HG03175 (cell line): ENCODE data around the gene MYBL2.
"Not testable (repeated sequence)": the region's sequence is repeated elsewhere in the genome, so short reads cannot be mapped to it uniquely, and the experiment has no call there.

Source experiments
- ATAC-seq: cut with Tn5 transposase; IDR thresholded peaks from one replicate; pipeline ENCODE4 v1.9.1; 2021; ENCODE audit warnings: mild to moderate bottlenecking, moderate library complexity; ENCODE audit not compliant: unreplicated experiment

MYBL2 gene

GRCh38 chr20:43666376-43667328 lies at the start of gene MYBL2:
MYBL2 (plus strand) TSS chr20:43667114; CDS start chr20:43667284, 170 bp downstream.
- peak; percentile 85 for ATAC-seq

- no peak for ATAC-seq
Measured at GRCh38 chr20:43631598-43631997, 35.3 kb upstream of the MYBL2 start.

DNA sequence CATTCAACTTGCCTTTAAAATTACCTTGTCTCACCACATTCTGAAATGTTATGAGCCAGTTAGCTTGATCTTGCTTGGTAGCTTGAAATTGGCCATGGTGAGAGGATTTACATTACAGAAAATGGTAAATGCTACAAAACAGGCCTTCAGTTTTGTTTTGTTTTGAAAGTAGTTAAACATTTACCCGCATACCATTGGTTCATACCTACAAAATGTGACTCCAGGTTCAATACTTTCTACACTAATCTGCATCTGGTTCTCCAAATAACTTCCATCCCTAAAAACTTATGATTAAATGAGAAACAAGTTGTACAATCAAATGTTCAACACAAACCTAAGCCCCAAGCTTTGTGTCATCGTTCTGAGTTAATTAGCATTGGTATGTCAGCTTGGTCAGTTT lies 30.5 kb upstream of the MYBL2 start:
- ATAC-seq = no peak

DNA sequence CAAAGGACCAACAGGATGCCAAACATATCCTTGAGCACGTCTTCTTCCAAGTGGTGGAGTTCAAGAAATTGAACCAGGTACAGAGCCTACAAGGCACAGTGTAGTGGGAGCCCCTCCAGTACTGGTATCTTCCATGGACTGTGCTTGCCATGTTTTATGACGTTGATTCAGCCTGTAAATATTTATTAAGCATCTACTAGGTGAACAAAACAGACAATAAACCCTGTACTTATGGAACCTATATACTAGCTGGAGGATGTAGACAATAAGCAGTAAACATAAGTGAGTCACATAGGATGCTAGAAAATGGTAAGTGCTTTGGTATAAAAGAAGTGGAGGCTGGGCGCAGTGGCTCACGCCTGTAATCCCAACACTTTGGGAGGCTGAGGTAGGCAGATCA lies 24.4 kb upstream of the MYBL2 start:
- ATAC-seq = no peak

GRCh38 chr20:43650997-43651525 lies 15.9 kb upstream of the MYBL2 start:
- ATAC-seq = no peak

DNA sequence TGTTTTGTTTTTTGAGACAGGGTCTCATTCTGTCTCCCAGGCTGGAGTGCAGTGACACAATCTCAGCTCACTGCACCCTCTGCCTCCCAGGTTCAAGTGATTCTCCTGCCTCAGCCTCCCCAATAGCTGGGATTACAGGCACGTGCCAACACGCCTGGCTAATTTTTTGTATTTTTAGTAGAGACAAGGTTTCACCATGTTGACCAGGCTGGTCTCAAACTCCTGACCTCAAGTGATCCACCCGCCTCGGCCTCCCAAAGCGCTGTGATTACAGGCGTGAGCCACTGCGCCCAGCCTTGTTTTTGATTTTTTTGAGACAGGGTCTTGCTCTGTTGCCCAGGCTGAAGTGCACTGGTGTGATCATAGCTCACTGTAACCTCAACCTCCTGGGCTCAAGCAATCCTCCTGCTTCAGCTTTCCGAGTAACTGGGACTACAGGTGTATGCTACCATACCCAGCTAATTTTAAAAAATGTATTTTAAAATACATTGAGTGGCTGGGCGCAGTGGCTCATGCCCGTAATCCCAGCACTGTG lies 15.2 kb upstream of the MYBL2 start:
- not testable (repeated sequence) for ATAC-seq

GRCh38 chr20:43653966-43654365 lies 12.9 kb upstream of the MYBL2 start:
- no peak for ATAC-seq

- not testable (repeated sequence) for ATAC-seq
Measured at GRCh38 chr20:43655176-43655575, 11.7 kb upstream of the MYBL2 start.

- no peak for ATAC-seq
Measured at GRCh38 chr20:43655937-43656336, 11.0 kb upstream of the MYBL2 start.

GRCh38 chr20:43658069-43658722 lies 8.7 kb upstream of the MYBL2 start:
- ATAC-seq = peak; percentile 4

DNA sequence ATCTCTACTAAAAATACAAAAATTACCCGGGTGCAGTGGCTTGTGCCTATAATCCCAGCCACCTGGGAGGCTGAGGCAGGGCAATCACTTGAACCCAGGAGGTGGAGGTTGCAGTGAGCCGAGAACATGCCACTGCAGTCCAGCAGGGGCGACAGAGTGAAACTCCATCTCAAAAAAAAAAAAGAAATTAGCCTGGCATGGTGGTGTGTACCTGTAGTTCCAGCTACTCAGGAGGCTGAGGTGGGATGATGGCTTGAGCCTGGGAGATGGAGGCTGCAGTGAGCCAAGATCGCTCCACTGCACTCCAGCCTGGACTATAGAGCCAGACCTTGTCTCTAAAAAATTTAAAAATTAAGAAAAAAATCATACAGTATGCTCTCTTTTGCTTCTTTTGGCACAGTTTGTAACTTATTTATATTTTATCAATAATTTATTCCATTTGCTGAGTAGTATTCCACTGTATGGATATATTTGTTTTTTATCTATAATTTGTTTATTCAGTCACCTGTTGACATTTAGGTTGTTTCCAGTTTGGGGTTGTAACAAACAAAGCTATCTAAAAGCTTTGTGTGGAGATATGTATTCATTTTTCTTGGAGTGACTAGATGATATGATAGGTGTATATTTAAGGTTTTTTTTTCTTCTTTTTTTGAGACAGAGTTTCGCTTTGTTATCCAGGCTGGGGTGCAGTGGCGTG lies 8.0 kb upstream of the MYBL2 start:
- ATAC-seq = no peak

GRCh38 chr20:43662943-43663655 lies 3.8 kb upstream of the MYBL2 start:
- ATAC-seq = no peak

DNA sequence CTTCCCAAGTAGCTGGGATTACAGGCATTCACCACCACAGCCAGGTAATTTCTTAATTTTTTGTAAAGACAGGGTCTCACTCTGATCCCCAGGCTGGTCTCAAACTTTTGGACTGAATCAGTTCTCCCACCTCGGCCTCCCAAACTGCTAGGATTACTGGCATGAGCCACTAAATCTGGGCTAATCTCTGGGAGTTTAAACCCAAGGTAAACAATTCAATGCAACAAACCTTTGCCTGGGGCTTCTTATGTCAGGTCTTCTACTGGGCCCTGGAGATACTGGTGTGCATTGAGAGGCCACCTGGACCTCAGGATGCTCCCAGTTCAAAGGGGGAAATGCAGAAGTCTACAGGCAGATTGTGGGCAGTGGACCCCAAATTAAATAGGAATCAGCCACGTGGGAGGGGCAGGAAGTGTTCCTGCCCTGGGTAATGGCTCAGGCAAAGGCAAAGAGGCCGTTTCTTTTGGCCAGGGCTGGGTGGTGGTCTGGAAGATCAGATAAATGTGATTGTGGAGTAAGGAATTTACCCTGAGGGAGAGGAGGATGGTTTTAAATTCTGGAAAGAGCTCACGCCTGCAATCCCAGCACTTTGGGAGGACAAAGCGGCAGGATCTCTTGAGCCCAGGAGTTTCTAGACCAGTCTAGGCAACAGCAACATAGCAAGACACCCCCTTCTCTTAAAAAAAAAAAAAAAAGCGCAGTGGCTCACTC lies 1.3 kb upstream of the MYBL2 start:
- ATAC-seq = no peak

DNA sequence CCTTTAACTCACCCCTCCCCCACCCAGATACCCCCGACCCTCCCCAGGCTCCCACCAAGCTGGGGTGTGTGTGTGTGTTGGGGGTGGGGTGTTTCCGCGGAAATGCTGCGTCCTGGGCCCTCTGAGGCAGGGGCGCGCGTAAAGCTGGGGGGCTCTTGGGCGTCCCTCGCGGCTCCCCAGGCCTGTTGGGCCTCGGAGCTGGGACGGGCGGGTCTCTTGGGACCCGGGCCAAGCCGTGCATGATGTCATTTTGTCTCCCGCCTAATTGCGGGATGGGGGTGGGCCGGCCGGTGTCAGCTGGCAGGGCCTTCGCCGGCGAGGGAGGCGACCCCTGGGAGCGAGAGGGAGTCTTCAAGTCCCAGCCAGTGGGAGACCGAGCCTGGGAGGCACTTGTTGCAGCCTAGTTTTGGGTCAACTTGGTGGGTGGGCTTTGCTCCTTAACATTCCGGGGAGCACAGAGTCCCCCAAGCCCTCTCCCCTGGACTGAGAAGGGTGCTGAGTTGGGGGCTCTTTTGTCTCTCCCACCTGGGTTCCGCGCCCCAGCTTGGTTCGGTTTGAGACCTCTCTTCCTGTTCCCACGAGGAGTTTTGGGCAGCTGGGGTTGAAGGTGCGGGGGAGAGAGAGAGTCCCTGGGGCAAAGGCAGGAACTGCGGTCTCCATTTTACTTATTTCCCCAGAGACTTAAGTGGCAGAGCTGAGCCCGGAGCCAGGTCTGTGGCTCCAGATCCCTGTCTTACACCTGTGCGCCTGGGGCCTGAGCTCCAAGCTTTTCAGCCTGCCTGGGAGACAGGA lies 623 bp downstream of the MYBL2 start:
- peak; percentile 22 for ATAC-seq

- ATAC-seq = no peak
Measured at GRCh38 chr20:43669332-43669731, 2.4 kb downstream of the MYBL2 start.

GRCh38 chr20:43670423-43670822 lies 3.5 kb downstream of the MYBL2 start:
- ATAC-seq = no peak

DNA sequence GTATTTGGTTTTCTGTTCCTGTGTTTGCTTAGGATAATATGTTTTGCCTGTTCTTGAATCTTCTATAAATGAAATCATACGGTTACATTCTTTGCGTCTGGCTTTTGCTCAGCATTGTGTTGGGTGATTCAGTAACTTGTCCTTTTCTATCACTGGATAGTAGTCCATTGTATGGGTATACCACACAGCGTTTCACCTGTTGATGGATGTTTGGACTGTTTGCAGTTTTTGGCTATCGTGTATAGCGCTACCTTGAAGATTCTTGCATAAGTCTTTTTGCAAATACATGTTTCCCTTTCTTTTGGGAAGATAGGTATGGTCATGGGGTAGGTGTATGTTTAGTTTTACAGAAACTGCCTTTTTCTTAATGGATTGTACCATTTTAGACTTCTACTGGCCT lies 9.5 kb downstream of the MYBL2 start:
- no peak for ATAC-seq

GRCh38 chr20:43680981-43681380 lies 14.1 kb downstream of the MYBL2 start:
- ATAC-seq = no peak

- peak; percentile 34 for ATAC-seq
Measured at GRCh38 chr20:43681468-43681942, 14.6 kb downstream of the MYBL2 start.
